DND-41 (cell line): ENCODE data around the gene KCTD21.

Experiments used
- ATAC-seq: fragments of 200-7000 bp; cut with Tn5 transposase; 3 replicates; pipeline ENCODE4 v1.9.1; 2021; ENCODE audit warnings: low read depth; ENCODE audit not compliant: insufficient read depth
- DNase-seq: peaks from one replicate; pipeline ENCODE4 v3.0.0-alpha.2; 2020
- H2AFZ ChIP-seq: 2 replicates; pipeline ENCODE4 v1.6.0; 2012; ENCODE audit warnings: low read depth, low read length
- H3K27ac ChIP-seq: 2 replicates; pipeline ENCODE4 v1.5.1; 2012; ENCODE audit warnings: low read length, inconsistent platforms
- H3K27me3 ChIP-seq: fragments of 200-600 bp; sonication (generic); 2 replicates; pipeline ENCODE4 v1.6.0; 2012; ENCODE audit warnings: low read length, mild to moderate bottlenecking, inconsistent platforms; ENCODE audit not compliant: insufficient read depth, poor library complexity
- H3K36me3 ChIP-seq: 2 replicates; pipeline ENCODE4 v1.5.1; 2012; ENCODE audit warnings: low read length, inconsistent platforms; ENCODE audit not compliant: insufficient read depth
- H3K4me1 ChIP-seq: 2 replicates; pipeline ENCODE4 v1.5.1; 2012; ENCODE audit warnings: mild to moderate bottlenecking, low read length; ENCODE audit not compliant: insufficient read depth
- H3K4me2 ChIP-seq: 2 replicates; pipeline ENCODE4 v1.6.0; 2012; ENCODE audit warnings: mild to moderate bottlenecking, moderate library complexity, low read length, inconsistent platforms; ENCODE audit not compliant: insufficient read depth
- H3K4me3 ChIP-seq, 2 experiments: fragments of 200-600 bp in 1 of 2; shearing (Covaris generic) in 1 of 2; 2 replicates each; pipeline ENCODE4 v1.5.1; 2012 to 2016; ENCODE audit warnings: inconsistent platforms in 2 of 2, low read length in 2 of 2, mild to moderate bottlenecking in 2 of 2, low read depth in 1 of 2, moderate library complexity in 1 of 2
- H3K79me2 ChIP-seq: 2 replicates; pipeline ENCODE4 v1.6.0; 2012; ENCODE audit warnings: low read length, inconsistent platforms; ENCODE audit not compliant: insufficient read depth
- H3K9ac ChIP-seq: 2 replicates; pipeline ENCODE4 v1.6.0; 2012; ENCODE audit warnings: low read depth, mild to moderate bottlenecking, inconsistent platforms, low read length, moderate library complexity
- H3K9me3 ChIP-seq: 2 replicates; pipeline ENCODE4 v1.5.1; 2012; ENCODE audit warnings: low read length, moderate library complexity, mild to moderate bottlenecking, inconsistent platforms; ENCODE audit not compliant: insufficient read depth, severe bottlenecking
- H4K20me1 ChIP-seq: 2 replicates; pipeline ENCODE4 v1.6.0; 2012; ENCODE audit warnings: low read length; ENCODE audit not compliant: insufficient read depth
- CTCF ChIP-seq: IDR thresholded peaks from 2 replicates; pipeline ENCODE4 v1.5.1; 2012; ENCODE audit warnings: borderline replicate concordance, low read length, moderate library complexity, mild to moderate bottlenecking; ENCODE audit not compliant: poor library complexity, severe bottlenecking; ENCODE audit errors: extremely low read depth
- EZH2 ChIP-seq: IDR thresholded peaks from 3 replicates; pipeline ENCODE4 v1.6.1; 2012; ENCODE audit warnings: borderline replicate concordance, low read depth, mild to moderate bottlenecking, moderate library complexity, low read length, inconsistent platforms; ENCODE audit not compliant: severe bottlenecking

Gene KCTD21

GRCh38 chr11:78145511-78146025 lies 42.9 kb downstream of the KCTD21 start:
- peaks cover 4% of the 10 kb centered on the region; the same call in 1 of the 2 replicates for H3K36me3 ChIP-seq
- H3K4me2 ChIP-seq: no peak overlapping the region
- no peak for ATAC-seq
- H3K27ac ChIP-seq: no peak overlapping the region
- no peak overlapping the region for H3K4me3 ChIP-seq
- DNase-seq: no peak
- H3K4me1 ChIP-seq: peaks cover 7% of the 10 kb centered on the region
- no peak overlapping the region for H2AFZ ChIP-seq
- H3K27me3 ChIP-seq: no peaks in the 10 kb centered on the region
- H3K9me3 ChIP-seq: no peaks in the 10 kb centered on the region
- peaks cover 8% of the 10 kb centered on the region for H3K79me2 ChIP-seq
- H4K20me1 ChIP-seq: no peaks in the 10 kb centered on the region
- no peak overlapping the region for H3K9ac ChIP-seq
- TF ChIP-seq EZH2 (no peak), CTCF (no peak)

- H3K27me3 ChIP-seq: no peaks in the 10 kb centered on the region
- no peak for ATAC-seq
- TF ChIP-seq EZH2 (no peak), CTCF (no peak)
- H3K36me3 ChIP-seq: peaks cover 26% of the 10 kb centered on the region
- peaks cover 37% of the 10 kb centered on the region for H3K4me1 ChIP-seq
- no peak overlapping the region for H2AFZ ChIP-seq
- peak overlapping the region; percentile 31; the same call in 1 of the 2 replicates for H3K27ac ChIP-seq
- peak; percentile 19 for DNase-seq
- H3K9ac ChIP-seq: peak overlapping the region; percentile 83
- H3K4me2 ChIP-seq: peak overlapping the region; percentile 74
- H3K9me3 ChIP-seq: no peaks in the 10 kb centered on the region
- H3K79me2 ChIP-seq: peaks cover 56% of the 10 kb centered on the region
- no peaks in the 10 kb centered on the region for H4K20me1 ChIP-seq
- H3K4me3 ChIP-seq: peak overlapping the region; percentile 66 to 79; a peak in 2 of 4 replicates
Observed at GRCh38 chr11:78140392-78141077, 47.9 kb downstream of the KCTD21 start.

DNA sequence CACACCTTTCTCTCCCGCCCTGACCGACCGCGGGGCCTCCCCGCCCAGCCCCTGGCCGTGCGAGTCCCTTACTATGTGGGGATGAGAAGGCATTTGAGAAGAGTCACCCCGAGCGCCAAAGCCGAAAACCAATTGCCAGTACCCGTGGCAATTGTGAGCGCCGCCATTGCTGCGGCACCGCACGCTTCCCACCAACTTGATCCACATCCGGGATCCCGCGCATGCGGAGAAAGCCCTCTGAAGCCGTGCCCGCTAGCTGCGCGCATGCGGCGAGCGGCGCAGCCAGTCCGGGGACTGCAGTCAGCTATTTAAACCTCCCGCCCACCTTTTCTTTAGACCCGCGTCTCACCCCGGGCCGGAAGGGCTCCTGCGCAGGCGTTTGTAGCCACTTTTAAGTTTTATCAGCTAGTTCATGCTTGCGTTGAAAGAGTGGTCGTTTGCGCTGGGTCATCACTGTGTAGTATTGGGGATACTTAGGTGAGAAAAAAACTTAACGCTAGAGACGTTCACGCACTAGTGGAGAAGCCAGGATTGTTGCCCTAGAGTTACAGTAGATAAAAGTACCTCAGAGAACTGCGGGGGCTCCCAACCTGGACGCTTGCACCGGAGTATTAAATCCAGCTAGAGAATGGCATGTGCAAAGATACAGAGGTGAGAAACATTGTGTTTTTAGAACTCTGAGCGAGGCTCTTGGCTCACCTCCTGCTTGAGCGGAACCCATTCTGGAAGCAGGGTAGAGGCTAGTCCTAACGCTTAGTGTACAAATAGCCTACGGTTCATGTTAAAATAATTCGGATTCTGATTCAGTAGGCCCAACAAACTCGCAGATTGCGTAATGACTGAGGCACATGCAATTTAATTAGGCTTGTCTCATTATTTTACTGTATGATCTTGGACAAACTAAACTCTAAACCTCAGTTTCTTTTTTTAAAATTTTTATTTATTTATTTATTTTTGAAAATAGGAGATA lies 48.7 kb downstream of the KCTD21 start, which contains the start of gene ALG8:
Gene ALG8 (minus strand): TSS at position 205 of the 970 bp plus-strand sequence. CDS start 38 bp downstream, at position 167.
- peak within 1 kb of the TSS; percentile 74 for H3K4me2 ChIP-seq
- TF ChIP-seq EZH2 (no peak), CTCF (no peak)
- ATAC-seq: peak; percentile 94
- DNase-seq: peak; percentile 98
- peaks cover 64% of the 10 kb centered on the region for H3K79me2 ChIP-seq
- peaks cover 32% of the 10 kb centered on the region for H3K36me3 ChIP-seq
- H2AFZ ChIP-seq: peak within 1 kb of the TSS; percentile 91
- H3K9me3 ChIP-seq: no peaks in the 10 kb centered on the region
- peak within 1 kb of the TSS; percentile 83 for H3K9ac ChIP-seq
- peak within 1 kb of the TSS; percentile 93 for H3K27ac ChIP-seq
- peak within 1 kb of the TSS; percentile 66 to 79 for H3K4me3 ChIP-seq
- H3K27me3 ChIP-seq: no peaks in the 10 kb centered on the region
- H3K4me1 ChIP-seq: peaks cover 37% of the 10 kb centered on the region
- no peaks in the 10 kb centered on the region for H4K20me1 ChIP-seq
